Measurements from ENCODE around the gene TMEM106C. TPM values are rescaled to one million over a fixed set of nuclear protein-coding genes. Genes with fewer than 3 reads are reported as not detected.

Gene TMEM106C
- total and polyA plus RNA-seq, 2 of the 13 experiments (the other 11 are each of a cell fraction or from before 2014, with no cell fraction given), result 132 to 192 TPM

- TF ChIP-seq ZNF574 (CRISPR knock-in tag; IDR thresholded peaks at IDR 0.05), result peak; percentile 68
- no peak for TF ChIP-seq MLXIP (CRISPR knock-in tag; IDR thresholded peaks at IDR 0.05; ENCODE audit: borderline replicate concordance)
- no peak for TF ChIP-seq ZNF17 (CRISPR knock-in tag; IDR thresholded peaks at IDR 0.05)
- no peak for TF ChIP-seq PCBP2 (optimal IDR thresholded peaks at IDR 0.05; ENCODE audit: low read depth, low read length, poor library complexity, severe bottlenecking)
- TF ChIP-seq TBX2 (CRISPR knock-in tag; IDR thresholded peaks at IDR 0.05; ENCODE audit: borderline replicate concordance), result peak; percentile 76; the same call in 1 of the 2 replicates
- TF ChIP-seq FOXP4 (CRISPR knock-in tag; IDR thresholded peaks at IDR 0.05), result no peak
- TF ChIP-seq MAF1 (CRISPR knock-in tag; IDR thresholded peaks at IDR 0.05; ENCODE audit: borderline replicate concordance), result peak; percentile 27; the same call in 1 of the 2 replicates
- peak; percentile 70 for TF ChIP-seq HOXD1 (CRISPR knock-in tag; IDR thresholded peaks at IDR 0.05)
- TF ChIP-seq KLF15 (CRISPR knock-in tag; IDR thresholded peaks at IDR 0.05; ENCODE audit: borderline replicate concordance), result peak; percentile 24; the same call in 1 of the 2 replicates
- peak; percentile 45; the same call in 1 of the 2 replicates for TF ChIP-seq CHCHD3 (CRISPR knock-in tag; IDR thresholded peaks at IDR 0.05)
- TF ChIP-seq SMARCC2 (IDR thresholded peaks at IDR 0.05), result no peak
- no peak for TF ChIP-seq HOXA9 (CRISPR knock-in tag; IDR thresholded peaks at IDR 0.05; ENCODE audit: borderline replicate concordance)
- 0 out of 2 replicates have a peak, but pooled peaks have one; percentile 28 for TF ChIP-seq CBFB (CRISPR knock-in tag; IDR thresholded peaks at IDR 0.05)
- no peak for TF ChIP-seq ZNF652 (CRISPR knock-in tag; IDR thresholded peaks at IDR 0.05; ENCODE audit: borderline replicate concordance, low read depth)
- no peak for TF ChIP-seq NCOA5 (CRISPR knock-in tag; IDR thresholded peaks at IDR 0.05)
- TF ChIP-seq PREB (CRISPR knock-in tag; IDR thresholded peaks at IDR 0.05), result no peak
- no peak for TF ChIP-seq FOXM1 (CRISPR knock-in tag; IDR thresholded peaks at IDR 0.05)
- no peak for TF ChIP-seq MED8 (CRISPR knock-in tag; IDR thresholded peaks at IDR 0.05; ENCODE audit: insufficient replicate concordance)
- no peak for TF ChIP-seq PBX3 (CRISPR knock-in tag; IDR thresholded peaks at IDR 0.05; ENCODE audit: borderline replicate concordance)
Measured at GRCh38 chr12:47963340-47964040, at the start of gene TMEM106C (continued).

All from HepG2 (cell line).